ENCODE results near the gene KRTAP10-1.

Gene KRTAP10-1

DNA sequence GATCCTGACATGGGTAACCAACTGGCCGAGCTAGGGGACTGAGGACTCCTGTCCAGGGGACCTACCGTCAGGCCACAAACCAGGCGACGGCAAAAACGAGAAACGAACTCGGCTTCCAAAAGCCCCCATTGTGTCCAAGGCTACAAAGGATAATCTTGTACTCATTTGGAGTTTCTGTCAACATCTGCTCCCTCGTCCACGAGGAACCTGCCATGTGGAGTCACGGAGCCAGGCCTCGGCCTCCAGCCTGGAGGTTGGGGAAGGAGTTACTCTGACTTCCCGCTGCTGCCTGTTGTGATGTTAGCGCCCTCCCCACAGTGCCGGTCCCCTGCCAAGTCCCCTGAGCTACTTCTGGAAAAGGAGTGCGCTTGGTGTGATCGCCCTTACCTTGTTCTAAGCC is 7.3 kb downstream of the KRTAP10-1 start:
- H3K27ac Mint-ChIP-seq: no peak overlapping the region
- H3K9me3 Mint-ChIP-seq: no peaks in the 10 kb centered on the region
- H3K4me3 Mint-ChIP-seq: no peak overlapping the region
- TF ChIP-seq, protein P1, sequence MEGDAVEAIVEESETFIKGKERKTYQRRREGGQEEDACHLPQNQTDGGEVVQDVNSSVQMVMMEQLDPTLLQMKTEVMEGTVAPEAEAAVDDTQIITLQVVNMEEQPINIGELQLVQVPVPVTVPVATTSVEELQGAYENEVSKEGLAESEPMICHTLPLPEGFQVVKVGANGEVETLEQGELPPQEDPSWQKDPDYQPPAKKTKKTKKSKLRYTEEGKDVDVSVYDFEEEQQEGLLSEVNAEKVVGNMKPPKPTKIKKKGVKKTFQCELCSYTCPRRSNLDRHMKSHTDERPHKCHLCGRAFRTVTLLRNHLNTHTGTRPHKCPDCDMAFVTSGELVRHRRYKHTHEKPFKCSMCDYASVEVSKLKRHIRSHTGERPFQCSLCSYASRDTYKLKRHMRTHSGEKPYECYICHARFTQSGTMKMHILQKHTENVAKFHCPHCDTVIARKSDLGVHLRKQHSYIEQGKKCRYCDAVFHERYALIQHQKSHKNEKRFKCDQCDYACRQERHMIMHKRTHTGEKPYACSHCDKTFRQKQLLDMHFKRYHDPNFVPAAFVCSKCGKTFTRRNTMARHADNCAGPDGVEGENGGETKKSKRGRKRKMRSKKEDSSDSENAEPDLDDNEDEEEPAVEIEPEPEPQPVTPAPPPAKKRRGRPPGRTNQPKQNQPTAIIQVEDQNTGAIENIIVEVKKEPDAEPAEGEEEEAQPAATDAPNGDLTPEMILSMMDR (IDR thresholded peaks at IDR 0.05): no peak
- DNase-seq: no peak
- H3K36me3 Mint-ChIP-seq (ENCODE audit: low read depth): no peaks in the 10 kb centered on the region
- H3K27me3 Mint-ChIP-seq (ENCODE audit: low read depth, poor library complexity): peaks cover 8% of the 10 kb centered on the region
- H3K4me1 Mint-ChIP-seq: no peaks in the 10 kb centered on the region

DNA sequence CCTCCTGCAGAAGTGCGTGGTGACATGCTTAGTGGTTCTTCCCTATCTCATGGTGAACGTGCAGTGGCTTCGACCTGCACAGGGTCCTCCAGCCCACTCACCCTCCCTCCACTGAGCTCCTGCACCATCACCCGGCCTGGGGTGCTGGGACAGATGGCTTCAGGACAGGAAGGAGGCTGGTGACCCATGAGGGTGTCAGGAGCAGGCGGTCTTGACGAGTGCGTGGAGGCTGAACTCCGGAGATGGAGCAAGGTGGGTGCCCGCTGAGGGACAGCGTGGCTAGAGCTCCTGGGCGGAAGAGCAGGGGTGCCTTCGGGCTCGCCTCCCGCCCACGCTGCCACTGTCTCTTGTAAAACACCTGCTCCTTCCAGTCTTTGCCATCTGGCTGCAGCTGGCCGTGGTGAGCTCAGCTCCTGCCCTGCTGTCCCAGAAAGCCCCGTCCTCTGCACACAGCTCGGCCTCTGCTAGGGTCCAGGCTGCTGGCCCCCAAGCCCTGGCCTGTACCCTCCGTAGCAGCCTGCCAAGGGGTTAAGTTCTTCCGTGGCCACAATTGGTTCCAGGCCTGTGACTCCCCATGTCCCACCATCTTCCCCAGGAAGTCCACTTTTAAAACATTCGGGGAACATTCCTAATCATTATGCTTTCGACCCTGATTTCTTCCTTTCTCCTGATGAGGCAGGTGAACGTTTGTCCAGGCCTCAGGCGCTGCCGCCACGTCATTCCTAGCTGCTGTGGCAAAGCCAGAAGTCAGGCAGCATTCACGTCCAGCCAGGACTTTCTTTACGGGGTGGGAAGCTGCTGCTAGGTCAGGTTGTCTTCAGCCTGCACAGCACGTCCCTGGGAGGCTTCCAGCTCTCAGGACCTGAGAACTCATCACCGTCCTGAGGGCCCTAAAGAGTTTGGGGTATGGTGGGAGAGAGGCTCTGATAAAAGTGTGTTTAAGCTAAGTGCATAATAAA is 8.1 kb downstream of the KRTAP10-1 start:
- TF ChIP-seq, protein P1 (IDR thresholded peaks at IDR 0.05): no peak
- no peak for DNase-seq
- H3K27ac Mint-ChIP-seq: no peak overlapping the region
- H3K4me3 Mint-ChIP-seq: no peak overlapping the region
- peaks cover 10% of the 10 kb centered on the region for H3K27me3 Mint-ChIP-seq (ENCODE audit: low read depth, poor library complexity)
- no peaks in the 10 kb centered on the region for H3K9me3 Mint-ChIP-seq
- H3K36me3 Mint-ChIP-seq (ENCODE audit: low read depth): no peaks in the 10 kb centered on the region
- H3K4me1 Mint-ChIP-seq: no peaks in the 10 kb centered on the region

DNA sequence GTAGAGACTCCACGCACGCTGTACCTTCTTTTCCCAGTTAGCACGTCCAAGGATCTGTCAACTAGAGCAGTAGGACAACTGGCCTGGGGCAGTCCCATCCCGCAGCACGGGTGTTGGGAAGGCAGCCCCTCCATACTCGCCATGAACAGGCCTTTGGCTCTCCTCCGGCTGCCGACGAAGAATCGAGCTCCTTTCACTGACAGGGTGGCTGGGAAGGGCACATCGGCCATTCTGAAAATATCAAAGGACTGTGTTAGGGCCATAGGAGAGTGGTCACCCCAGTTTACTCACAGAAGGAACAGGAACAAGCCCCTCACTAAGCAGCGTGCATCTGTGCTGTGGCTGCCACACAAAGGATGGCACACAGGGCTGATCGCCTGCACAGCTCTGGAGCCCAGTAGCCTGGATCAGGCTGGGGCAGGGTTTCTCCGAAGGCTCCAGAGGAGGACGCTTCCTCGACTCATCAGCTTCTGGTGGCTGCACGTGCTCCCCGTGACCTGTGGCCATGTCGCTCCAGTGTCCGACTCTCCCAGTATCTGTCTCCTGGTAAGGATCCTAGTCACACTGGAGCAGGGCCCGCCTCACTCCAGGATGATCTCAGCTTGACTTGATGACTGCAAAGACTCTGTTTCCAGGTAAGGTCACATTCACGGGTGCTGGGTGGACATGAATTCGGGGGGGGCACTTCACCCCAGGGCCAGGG is 8.9 kb downstream of the KRTAP10-1 start:
- DNase-seq: no peak
- no peak overlapping the region for H3K27ac Mint-ChIP-seq
- no peaks in the 10 kb centered on the region for H3K4me1 Mint-ChIP-seq
- TF ChIP-seq, protein P1 (IDR thresholded peaks at IDR 0.05): no peak
- no peak overlapping the region for H3K4me3 Mint-ChIP-seq
- peaks cover 11% of the 10 kb centered on the region for H3K27me3 Mint-ChIP-seq (ENCODE audit: low read depth, poor library complexity)
- no peaks in the 10 kb centered on the region for H3K36me3 Mint-ChIP-seq (ENCODE audit: low read depth)
- H3K9me3 Mint-ChIP-seq: no peaks in the 10 kb centered on the region

DNA sequence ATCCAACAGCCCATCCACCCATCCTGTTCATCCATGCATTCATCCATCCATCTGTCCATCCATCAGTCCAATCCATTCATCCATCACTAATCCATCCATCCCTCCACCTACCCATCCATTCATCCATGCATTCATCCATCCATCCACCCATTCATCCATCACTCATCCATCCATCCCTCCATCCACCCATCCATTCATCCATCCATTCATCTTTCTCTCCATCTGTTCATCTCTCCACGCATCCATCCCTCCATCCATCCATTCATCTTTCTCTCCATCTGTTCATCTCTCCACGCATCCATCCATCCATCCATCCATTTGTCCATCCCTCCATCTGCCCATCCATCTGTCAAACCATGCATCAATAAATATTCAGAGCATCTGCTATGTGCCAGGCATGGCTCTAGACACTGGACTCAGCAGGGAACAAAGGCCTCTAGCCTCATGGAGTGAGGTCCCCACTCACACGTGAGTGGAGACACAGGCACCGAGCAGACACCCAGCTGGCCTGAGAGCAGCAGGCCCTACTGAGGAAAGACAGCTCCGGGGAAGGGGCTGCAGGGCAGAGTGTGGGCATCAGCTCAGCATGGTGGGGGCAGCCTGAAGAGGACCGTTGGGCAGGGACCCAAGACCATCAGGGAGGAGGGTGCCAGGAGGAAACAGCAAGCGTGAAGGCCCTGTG is 9.6 kb downstream of the KRTAP10-1 start:
- TF ChIP-seq, protein P1 (IDR thresholded peaks at IDR 0.05): no peak
- H3K4me3 Mint-ChIP-seq: no peak overlapping the region
- H3K9me3 Mint-ChIP-seq: no peaks in the 10 kb centered on the region
- peaks cover 11% of the 10 kb centered on the region for H3K27me3 Mint-ChIP-seq (ENCODE audit: low read depth, poor library complexity)
- no peaks in the 10 kb centered on the region for H3K4me1 Mint-ChIP-seq
- no peaks in the 10 kb centered on the region for H3K36me3 Mint-ChIP-seq (ENCODE audit: low read depth)
- H3K27ac Mint-ChIP-seq: peak overlapping the region; percentile 89
- DNase-seq: no peak

DNA sequence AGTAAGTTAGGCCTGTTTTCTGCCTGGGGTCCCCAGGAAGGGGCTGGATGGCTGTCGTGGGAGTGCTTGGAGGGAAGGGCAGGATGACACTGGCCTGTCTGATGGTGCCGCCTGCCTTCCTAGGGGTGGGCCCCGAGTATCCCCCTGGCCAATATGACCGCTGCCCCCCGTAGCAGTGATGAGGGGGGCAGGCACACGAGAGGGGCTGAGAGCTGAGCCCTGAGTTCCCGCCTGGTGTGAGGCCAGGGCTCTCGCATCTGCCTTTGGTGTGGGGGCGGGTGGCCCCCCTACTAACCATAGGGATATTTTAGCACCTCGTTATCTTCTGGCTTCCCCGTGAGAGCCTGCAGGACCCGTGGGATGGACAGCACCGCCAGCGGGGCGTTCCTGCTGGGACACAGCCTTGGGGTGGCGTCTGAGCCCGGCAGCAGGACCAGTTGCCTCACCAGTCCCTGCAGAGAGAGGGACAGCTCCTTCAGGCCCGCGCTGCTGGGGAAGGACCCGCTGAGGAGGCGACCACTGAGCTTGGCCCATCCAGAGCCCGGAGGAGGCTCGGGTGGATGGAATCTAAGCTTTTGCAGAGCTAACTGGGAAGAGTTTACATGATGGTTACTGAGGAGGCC is 10.4 kb downstream of the KRTAP10-1 start:
- Mint-ChIP-seq H3K9me3 (no peaks in the 10 kb centered on the region), H3K4me1 (no peaks in the 10 kb centered on the region), H3K27ac (peak overlapping the region; percentile 31), H3K4me3 (no peak overlapping the region), H3K27me3 (ENCODE audit: low read depth, poor library complexity) (peaks cover 11% of the 10 kb centered on the region), H3K36me3 (ENCODE audit: low read depth) (no peaks in the 10 kb centered on the region)
- DNase-seq: no peak
- TF ChIP-seq, protein P1 (IDR thresholded peaks at IDR 0.05): no peak
